ENCODE results near the gene UBE2J2.

UBE2J2 gene

GRCh38 chr1:1240822-1241587, 32.6 kb downstream of the UBE2J2 start:
- Histone ChIP-seq H3K27ac (ENCODE audit: low read length) (no peak overlapping the region), H3K27me3 (ENCODE audit: low read depth, low read length) (peaks cover 5% of the 10 kb centered on the region), H3K36me3 (ENCODE audit: control insufficient read depth in 1 of 2, insufficient read depth in 2 of 2, low read length in 2 of 2) (no peaks in the 10 kb centered on the region), H3K4me3 (ENCODE audit: low read depth in 1 of 2, low read length in 2 of 2) (no peak overlapping the region), H3K9me3 (ENCODE audit: control insufficient read depth in 1 of 2, low read length in 2 of 2) (no peaks in the 10 kb centered on the region), H3K4me1 (ENCODE audit: control insufficient read depth in 1 of 2, insufficient read depth in 2 of 2, low read length in 2 of 2) (peaks cover 0 to under 1% of the 10 kb centered on the region in 2 donors)

GRCh38 chr1:1240348-1240732, 33.3 kb downstream of the UBE2J2 start:
- Histone ChIP-seq H3K36me3 (ENCODE audit: control insufficient read depth in 1 of 2, insufficient read depth in 2 of 2, low read length in 2 of 2) (peaks cover 0 to under 1% of the 10 kb centered on the region in 2 donors), H3K4me1 (ENCODE audit: control insufficient read depth in 1 of 2, insufficient read depth in 2 of 2, low read length in 2 of 2) (no peaks in the 10 kb centered on the region), H3K4me3 (ENCODE audit: low read depth in 1 of 2, low read length in 2 of 2) (no peak overlapping the region), H3K27me3 (ENCODE audit: low read depth, low read length) (peaks cover 5% of the 10 kb centered on the region), H3K9me3 (ENCODE audit: control insufficient read depth in 1 of 2, low read length in 2 of 2) (no peaks in the 10 kb centered on the region), H3K27ac (ENCODE audit: low read length) (no peak overlapping the region)

GRCh38 chr1:1239614-1240347, 33.9 kb downstream of the UBE2J2 start:
- no peaks in the 10 kb centered on the region for H3K4me1 ChIP-seq (ENCODE audit: control insufficient read depth in 1 of 2, insufficient read depth in 2 of 2, low read length in 2 of 2)
- no peak overlapping the region for H3K4me3 ChIP-seq (ENCODE audit: low read depth in 1 of 2, low read length in 2 of 2)
- H3K9me3 ChIP-seq (ENCODE audit: control insufficient read depth in 1 of 2, low read length in 2 of 2) = no peaks in the 10 kb centered on the region
- H3K27me3 ChIP-seq (ENCODE audit: low read depth, low read length) = peaks cover 5% of the 10 kb centered on the region
- peaks cover 0 to 6% of the 10 kb centered on the region in 2 donors for H3K36me3 ChIP-seq (ENCODE audit: control insufficient read depth in 1 of 2, insufficient read depth in 2 of 2, low read length in 2 of 2)
- no peak overlapping the region for H3K27ac ChIP-seq (ENCODE audit: low read length)

GRCh38 chr1:1239227-1239613, 34.4 kb downstream of the UBE2J2 start:
- H3K4me1 ChIP-seq (ENCODE audit: control insufficient read depth in 1 of 2, insufficient read depth in 2 of 2, low read length in 2 of 2) = no peaks in the 10 kb centered on the region
- H3K36me3 ChIP-seq (ENCODE audit: control insufficient read depth in 1 of 2, insufficient read depth in 2 of 2, low read length in 2 of 2) = peaks cover 0 to 6% of the 10 kb centered on the region in 2 donors
- H3K4me3 ChIP-seq (ENCODE audit: low read depth in 1 of 2, low read length in 2 of 2) = no peak overlapping the region
- H3K27me3 ChIP-seq (ENCODE audit: low read depth, low read length) = peaks cover 5% of the 10 kb centered on the region
- H3K27ac ChIP-seq (ENCODE audit: low read length) = no peak overlapping the region
- no peaks in the 10 kb centered on the region for H3K9me3 ChIP-seq (ENCODE audit: control insufficient read depth in 1 of 2, low read length in 2 of 2)

- peaks cover 5% of the 10 kb centered on the region for H3K27me3 ChIP-seq (ENCODE audit: low read depth, low read length)
These were observed 34.9 kb downstream of the UBE2J2 start for GRCh38 chr1:1238702-1239178.

GRCh38 chr1:1237874-1238701, 35.6 kb downstream of the UBE2J2 start:
- peaks cover 5% of the 10 kb centered on the region for H3K27me3 ChIP-seq (ENCODE audit: low read depth, low read length)
- H3K36me3 ChIP-seq (ENCODE audit: control insufficient read depth in 1 of 2, insufficient read depth in 2 of 2, low read length in 2 of 2) = peaks cover 0 to 6% of the 10 kb centered on the region in 2 donors
- no peaks in the 10 kb centered on the region for H3K9me3 ChIP-seq (ENCODE audit: control insufficient read depth in 1 of 2, low read length in 2 of 2)
- no peak overlapping the region for H3K27ac ChIP-seq (ENCODE audit: low read length)
- H3K4me3 ChIP-seq (ENCODE audit: low read depth in 1 of 2, low read length in 2 of 2) = no peak overlapping the region
- peaks cover 0 to 4% of the 10 kb centered on the region in 2 donors for H3K4me1 ChIP-seq (ENCODE audit: control insufficient read depth in 1 of 2, insufficient read depth in 2 of 2, low read length in 2 of 2)

More at GRCh38 chr1:1238702-1239178, 34.9 kb downstream of the UBE2J2 start:
- Histone ChIP-seq H3K27ac (ENCODE audit: low read length) (no peak overlapping the region), H3K4me3 (ENCODE audit: low read depth in 1 of 2, low read length in 2 of 2) (no peak overlapping the region), H3K36me3 (ENCODE audit: control insufficient read depth in 1 of 2, insufficient read depth in 2 of 2, low read length in 2 of 2) (peaks cover 0 to 6% of the 10 kb centered on the region in 2 donors), H3K4me1 (ENCODE audit: control insufficient read depth in 1 of 2, insufficient read depth in 2 of 2, low read length in 2 of 2) (no peaks in the 10 kb centered on the region), H3K9me3 (ENCODE audit: control insufficient read depth in 1 of 2, low read length in 2 of 2) (no peaks in the 10 kb centered on the region)

GRCh38 chr1:1236945-1237873, 36.4 kb downstream of the UBE2J2 start:
- Histone ChIP-seq H3K4me3 (ENCODE audit: low read depth in 1 of 2, low read length in 2 of 2) (no peak overlapping the region), H3K27me3 (ENCODE audit: low read depth, low read length) (peaks cover 5% of the 10 kb centered on the region), H3K4me1 (ENCODE audit: control insufficient read depth in 1 of 2, insufficient read depth in 2 of 2, low read length in 2 of 2) (peaks cover 0 to 10% of the 10 kb centered on the region in 2 donors), H3K9me3 (ENCODE audit: control insufficient read depth in 1 of 2, low read length in 2 of 2) (no peaks in the 10 kb centered on the region), H3K36me3 (ENCODE audit: control insufficient read depth in 1 of 2, insufficient read depth in 2 of 2, low read length in 2 of 2) (peaks cover 0 to 6% of the 10 kb centered on the region in 2 donors), H3K27ac (ENCODE audit: low read length) (no peak overlapping the region)

GRCh38 chr1:1236176-1236763, 37.4 kb downstream of the UBE2J2 start:
- no peak overlapping the region for H3K27ac ChIP-seq (ENCODE audit: low read length)
- peaks cover 0 to 6% of the 10 kb centered on the region in 2 donors for H3K36me3 ChIP-seq (ENCODE audit: control insufficient read depth in 1 of 2, insufficient read depth in 2 of 2, low read length in 2 of 2)
- peaks cover 5% of the 10 kb centered on the region for H3K27me3 ChIP-seq (ENCODE audit: low read depth, low read length)
- no peaks in the 10 kb centered on the region for H3K9me3 ChIP-seq (ENCODE audit: control insufficient read depth in 1 of 2, low read length in 2 of 2)
- peaks cover 0 to 10% of the 10 kb centered on the region in 2 donors for H3K4me1 ChIP-seq (ENCODE audit: control insufficient read depth in 1 of 2, insufficient read depth in 2 of 2, low read length in 2 of 2)
- H3K4me3 ChIP-seq (ENCODE audit: low read depth in 1 of 2, low read length in 2 of 2) = no peak overlapping the region

- Histone ChIP-seq H3K27ac (ENCODE audit: low read length) (no peak overlapping the region), H3K27me3 (ENCODE audit: low read depth, low read length) (peaks cover 5% of the 10 kb centered on the region), H3K4me1 (ENCODE audit: control insufficient read depth in 1 of 2, insufficient read depth in 2 of 2, low read length in 2 of 2) (peaks cover 0 to 19% of the 10 kb centered on the region in 2 donors), H3K4me3 (ENCODE audit: low read depth in 1 of 2, low read length in 2 of 2) (no peak overlapping the region), H3K36me3 (ENCODE audit: control insufficient read depth in 1 of 2, insufficient read depth in 2 of 2, low read length in 2 of 2) (peaks cover 0 to 6% of the 10 kb centered on the region in 2 donors), H3K9me3 (ENCODE audit: control insufficient read depth in 1 of 2, low read length in 2 of 2) (no peaks in the 10 kb centered on the region)
These were observed 38.5 kb downstream of the UBE2J2 start for GRCh38 chr1:1235016-1235744.
